ES-I3 (cell line): ENCODE measurements around the gene ATXN1.

Experiments used
- H3K36me3 ChIP-seq: 2 replicates; pipeline ENCODE4 v1.6.1; 2013; ENCODE audit warnings: mild to moderate bottlenecking, low read length, control low read depth, moderate library complexity; ENCODE audit not compliant: insufficient read depth
- H3K4me1 ChIP-seq: 2 replicates; pipeline ENCODE4 v1.6.1; 2013; ENCODE audit warnings: mild to moderate bottlenecking, control low read depth, low read length; ENCODE audit not compliant: insufficient read depth
- H3K9ac ChIP-seq: 2 replicates; pipeline ENCODE4 v1.6.1; 2013; ENCODE audit warnings: low read depth, mild to moderate bottlenecking, low read length, moderate library complexity
- H3K9me3 ChIP-seq: 2 replicates; pipeline ENCODE4 v1.6.1; 2013; ENCODE audit warnings: mild to moderate bottlenecking, low read length, moderate library complexity; ENCODE audit not compliant: control insufficient read depth, insufficient read depth

ATXN1 gene

DNA sequence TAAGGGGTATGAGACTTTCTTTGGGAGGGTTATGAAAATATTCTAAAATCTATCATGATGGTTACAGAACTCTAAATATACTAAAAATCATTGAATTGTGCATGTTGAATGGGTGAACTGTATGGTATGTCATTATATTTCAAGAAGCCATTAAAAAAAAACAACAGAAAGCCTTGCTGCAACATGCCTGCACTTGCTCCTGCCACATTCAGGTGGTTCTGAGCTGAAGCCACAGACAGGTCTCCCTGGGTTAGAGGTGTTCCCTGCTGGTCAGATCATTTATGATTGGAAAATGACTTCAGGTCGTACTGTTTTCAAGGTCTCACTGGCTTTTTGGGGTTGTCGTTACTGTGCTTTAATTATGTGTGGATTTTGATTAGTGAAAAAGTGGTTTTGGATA lies 509.6 kb downstream of the ATXN1 start:
- H3K4me1 ChIP-seq: peaks cover 7% of the 10 kb centered on the region; the same call in 1 of the 2 replicates
- H3K36me3 ChIP-seq: peaks cover 2% of the 10 kb centered on the region; the same call in 1 of the 2 replicates
- no peak overlapping the region for H3K9ac ChIP-seq
- H3K9me3 ChIP-seq: no peaks in the 10 kb centered on the region

DNA sequence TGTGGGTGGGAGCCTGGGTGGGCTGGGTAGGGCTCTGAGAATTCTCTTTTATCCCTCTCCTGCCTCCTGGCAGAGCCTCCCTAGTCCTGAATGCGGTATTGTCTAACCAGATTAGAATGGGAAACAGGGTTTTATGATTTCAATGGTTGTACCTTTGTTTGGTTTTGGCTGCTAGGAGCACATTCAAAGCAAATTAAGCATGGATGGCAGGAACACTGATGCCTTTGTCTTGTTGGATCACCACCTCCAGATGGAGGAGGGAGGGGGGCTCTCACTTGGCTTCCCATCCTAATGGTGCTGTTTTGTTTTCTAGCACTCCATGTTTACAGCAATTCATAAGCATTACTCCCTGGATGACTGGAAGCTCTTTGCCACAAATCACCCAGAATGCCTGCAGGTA lies 511.3 kb downstream of the ATXN1 start:
- H3K9ac ChIP-seq: no peak overlapping the region
- H3K9me3 ChIP-seq: no peaks in the 10 kb centered on the region
- peaks cover 2% of the 10 kb centered on the region; the same call in 1 of the 2 replicates for H3K36me3 ChIP-seq
- H3K4me1 ChIP-seq: peaks cover 7% of the 10 kb centered on the region; the same call in 1 of the 2 replicates
